H4 (cell line): ENCODE data around the gene HTT-AS. TPM values are rescaled to one million over a fixed set of nuclear protein-coding genes. Genes with fewer than 3 reads are reported as not detected.
A peak's percentile ranks its signal among the peaks of the same experiment; 100 is the strongest.
"Not testable (repeated sequence)": the region's sequence is repeated elsewhere in the genome, so short reads cannot be mapped to it uniquely, and the experiment has no call there.

Source experiments
- DNase-seq: peaks from one replicate; pipeline ENCODE4 v3.0.0-alpha.2; 2015; ENCODE audit warnings: low spot score
- total RNA-seq: library from RNA; depleted of rRNA; stranded (reverse); fragments of >200 nt; shearing (Covaris generic); gene quantifications from 2 replicates; pipeline ENCODE4 v1.2.3, GENCODE V29; 2014

Gene HTT-AS
- total RNA-seq, 1 experiment from 2014 or later = not detected

DNA sequence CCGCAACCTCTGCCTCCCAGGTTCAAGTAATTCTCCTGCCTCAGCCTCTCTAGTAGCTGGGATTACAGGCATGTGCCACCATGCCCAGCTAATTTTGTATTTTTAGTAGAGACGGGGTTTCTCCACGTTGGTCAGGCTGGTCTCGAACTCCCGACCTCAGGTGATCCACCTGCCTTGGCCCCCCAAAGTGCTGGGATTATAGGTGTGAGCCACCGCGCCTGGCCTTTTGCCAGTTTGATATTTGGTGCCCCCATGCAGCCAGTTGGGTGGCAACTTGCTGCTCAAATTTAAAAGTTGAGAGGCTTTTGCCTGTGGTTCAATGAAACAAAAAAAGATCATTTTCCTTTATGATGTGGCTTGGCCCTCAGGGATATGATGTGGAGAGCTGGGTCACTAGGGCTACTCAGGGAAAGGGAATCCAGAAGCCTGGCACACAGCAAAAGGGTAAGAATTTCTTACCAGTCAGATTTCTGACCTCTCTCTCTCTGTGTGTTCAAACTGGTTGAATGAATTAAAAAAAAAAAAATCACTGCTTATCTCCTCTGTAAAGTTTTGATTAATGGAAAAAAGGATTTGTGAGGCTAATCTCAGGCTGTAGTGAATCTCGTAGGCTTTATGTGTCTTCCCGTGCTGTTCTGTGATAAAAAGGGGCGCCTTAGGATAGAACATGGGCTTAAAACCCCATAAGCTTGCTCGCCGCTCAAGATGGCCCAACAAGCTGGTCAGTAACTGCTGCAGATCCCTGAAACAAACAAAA, 23.0 kb downstream of the HTT-AS start:
- not testable (repeated sequence) for DNase-seq

- peak; percentile 50 for DNase-seq
Observed at GRCh38 chr4:3047464-3048286, 26.7 kb downstream of the HTT-AS start.

DNA sequence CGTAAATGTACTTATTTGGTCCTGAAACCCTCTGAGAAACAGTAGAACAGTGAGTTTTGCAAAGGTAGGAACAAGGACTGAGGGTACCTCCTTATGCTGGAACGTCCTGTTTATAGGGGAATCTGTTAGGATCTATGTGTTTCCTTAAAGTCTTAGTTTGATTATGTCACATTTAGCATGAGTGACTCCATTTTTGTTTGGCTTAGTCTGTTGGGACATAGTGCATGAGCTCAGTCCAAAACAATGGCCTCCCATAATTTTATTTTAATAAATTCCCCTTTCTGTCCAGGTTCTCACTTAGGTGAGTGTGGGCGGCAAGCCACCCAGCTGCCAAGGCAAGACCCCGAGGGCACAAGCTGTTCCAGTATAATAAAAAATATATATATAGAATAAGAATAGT, 27.7 kb downstream of the HTT-AS start:
- DNase-seq = no peak

DNA sequence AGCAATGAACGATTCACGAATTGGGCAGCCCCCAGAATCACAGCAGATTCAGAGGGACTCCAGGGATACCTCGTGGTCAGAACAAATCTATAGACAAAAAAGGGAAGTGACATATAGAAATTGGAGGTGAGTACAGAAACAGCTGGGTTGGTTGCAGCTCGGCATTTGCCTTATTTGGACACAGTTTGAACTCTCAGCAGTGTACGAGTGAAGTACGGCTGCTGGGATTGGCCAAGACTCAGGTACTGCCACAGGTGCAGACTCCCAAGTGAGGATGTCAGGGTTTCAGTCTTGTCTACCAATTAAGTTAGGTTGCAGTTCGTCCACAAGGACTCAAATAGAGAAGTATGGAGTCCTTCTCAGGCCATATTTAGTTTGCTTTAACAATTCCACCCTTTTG, 28.2 kb downstream of the HTT-AS start:
- no peak for DNase-seq

GRCh38 chr4:3044870-3045819, 29.2 kb downstream of the HTT-AS start:
- DNase-seq = peak; percentile 87

- no peak for DNase-seq
Observed at GRCh38 chr4:3043282-3044020, 30.9 kb downstream of the HTT-AS start.

GRCh38 chr4:3042226-3042625, 32.1 kb downstream of the HTT-AS start:
- DNase-seq = no peak

DNA sequence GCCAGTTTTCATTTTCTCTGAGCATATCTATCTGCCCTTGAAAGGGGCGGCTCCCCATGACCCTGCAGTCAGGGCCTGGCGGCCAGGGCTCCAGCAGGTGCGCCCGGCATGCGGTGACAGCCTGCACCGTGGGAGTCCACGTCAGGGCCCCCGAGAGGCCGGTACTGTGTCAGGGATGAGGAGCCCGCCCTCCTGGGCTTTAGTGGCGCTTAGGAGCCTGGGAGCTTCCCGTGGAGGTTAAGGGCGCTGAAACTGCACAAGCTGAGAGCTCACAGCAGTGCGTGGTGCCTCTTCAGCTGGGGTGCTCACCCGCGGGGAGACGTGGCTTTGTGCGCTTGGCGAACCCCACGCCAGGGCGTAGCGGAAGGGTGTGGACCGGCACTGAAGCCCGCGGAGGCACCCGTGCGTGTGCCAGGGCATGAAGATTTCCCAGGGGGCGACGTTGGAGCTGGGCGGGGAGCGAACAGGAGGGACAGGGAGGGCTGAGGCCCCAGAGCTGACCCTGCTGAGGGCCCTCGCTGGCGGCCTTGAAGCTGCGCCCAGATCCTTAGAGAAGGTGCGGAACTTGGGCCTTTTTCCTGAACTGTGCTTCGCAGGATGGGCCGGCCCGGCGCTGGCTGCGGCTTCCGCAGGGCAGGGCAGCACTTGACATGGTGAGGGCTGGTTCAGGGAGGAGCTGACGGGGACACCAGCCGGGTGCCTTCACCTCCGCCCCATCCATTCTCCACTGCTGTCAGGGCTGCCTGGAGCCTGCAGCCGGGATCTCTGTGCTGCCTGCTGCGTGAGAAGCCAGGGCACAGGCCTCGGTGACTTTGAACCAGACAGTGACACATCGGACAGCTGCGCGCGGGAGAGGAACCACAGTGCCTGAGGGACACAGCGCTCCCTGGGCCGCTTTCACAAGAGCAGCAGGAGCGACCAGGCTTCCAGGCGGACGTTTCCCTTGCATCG, 32.9 kb downstream of the HTT-AS start:
- DNase-seq = no peak

GRCh38 chr4:3040452-3041191, 33.7 kb downstream of the HTT-AS start:
- no peak for DNase-seq

DNA sequence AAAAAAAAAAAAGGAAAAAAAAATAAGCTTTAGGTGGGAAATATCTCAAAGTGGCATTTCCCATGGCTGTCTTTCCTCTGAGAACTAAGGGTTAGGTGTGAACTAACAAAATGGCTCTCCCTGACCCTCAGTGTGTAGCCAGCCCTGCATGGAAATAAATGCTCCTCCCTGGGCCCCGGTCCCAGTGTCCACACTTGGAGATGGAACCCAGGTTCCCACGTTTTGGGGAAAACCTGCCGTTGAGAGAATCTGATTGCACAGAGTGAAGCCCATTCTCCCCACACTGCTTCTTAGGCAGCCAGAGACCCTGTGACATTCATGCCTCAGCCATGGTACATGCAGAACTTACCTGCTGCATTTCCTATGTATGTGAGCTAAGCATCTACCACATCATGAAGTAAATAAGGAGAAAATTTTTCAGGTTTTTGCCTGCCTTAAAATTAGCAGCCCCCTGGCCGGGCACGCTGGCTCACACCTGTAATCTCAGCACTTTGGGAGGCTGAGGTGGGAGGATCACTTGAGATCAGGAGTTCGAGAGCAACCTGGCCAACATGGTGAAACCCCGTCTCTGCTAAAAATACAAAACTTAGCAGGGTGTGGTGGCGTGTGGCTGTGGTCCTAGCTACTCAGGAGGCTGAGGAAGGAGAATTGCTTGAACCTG, 34.5 kb downstream of the HTT-AS start:
- no peak for DNase-seq

DNA sequence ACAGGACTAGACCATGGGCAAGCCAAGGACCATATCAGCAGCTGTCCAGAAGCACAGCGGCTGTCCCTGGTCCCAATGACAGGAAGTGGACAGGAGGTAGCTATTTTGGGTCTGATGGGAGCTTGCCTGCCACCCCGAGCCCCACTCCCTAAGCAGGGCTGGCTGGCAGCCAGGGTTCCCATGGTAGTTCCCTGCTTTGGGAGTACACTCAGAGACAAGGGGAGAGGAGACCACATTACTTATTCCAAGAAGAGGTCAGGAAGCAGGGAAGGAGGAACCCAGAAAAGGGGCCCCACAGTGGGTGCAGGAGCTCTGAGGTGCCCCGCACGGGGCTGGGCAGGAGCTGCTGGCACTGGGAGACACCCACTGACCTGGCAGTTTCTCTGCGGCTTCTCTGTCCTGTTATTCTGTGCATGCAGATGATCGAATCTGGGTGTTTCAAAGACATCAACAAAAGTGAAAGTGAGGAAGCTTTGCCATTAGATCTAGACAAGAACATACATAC, 36.3 kb downstream of the HTT-AS start:
- no peak for DNase-seq

- DNase-seq = no peak
Observed at GRCh38 chr4:3036131-3036952, 38.0 kb downstream of the HTT-AS start.

GRCh38 chr4:3035674-3036073, 38.7 kb downstream of the HTT-AS start:
- DNase-seq = no peak

- DNase-seq = no peak
Observed at GRCh38 chr4:3035249-3035648, 39.1 kb downstream of the HTT-AS start.

- DNase-seq = no peak
Observed at GRCh38 chr4:3034231-3034630, 40.1 kb downstream of the HTT-AS start.

- DNase-seq = no peak
Observed at GRCh38 chr4:3031357-3032082, 42.8 kb downstream of the HTT-AS start.
